Measurements from ENCODE around the gene TIMM44. TPM values are rescaled to one million over a fixed set of nuclear protein-coding genes. Genes with fewer than 3 reads are reported as not detected.

The TIMM44 gene
- total RNA-seq, 4 donors from 2014 or later = 53.9 to 168 (median 94.1) TPM

- Histone ChIP-seq H3K36me3 (peaks cover 0 to 35% of the 10 kb centered on the region in 2 donors), H3K4me3 (no peak overlapping the region), H3K27me3 (no peaks in the 10 kb centered on the region), H3K27ac (no peak overlapping the region), H3K9me3 (no peaks in the 10 kb centered on the region), H3K4me1 (no peaks in the 10 kb centered on the region)
- DNase-seq (no peak), ATAC-seq (no peak)
- intact Hi-C loops (cut with DNase I; ENCODE audit: low total_unique reads) (no loop called here), in situ Hi-C loops (cut with MboI; ENCODE audit: low sequenced_read_pairs in 4 of 4) (no loop called here)
- TF ChIP-seq POLR2A (IDR thresholded peaks at IDR 0.05) = no peak
- no peak for TF ChIP-seq CTCF (IDR thresholded peaks at IDR 0.05 in 4 of 5, conservative IDR thresholded peaks at IDR 0.05 in 1 of 5)
These were observed 15.7 kb upstream of the TIMM44 start for GRCh38 chr19:7959211-7959610.

- in situ Hi-C loops (cut with MboI; ENCODE audit: low sequenced_read_pairs in 4 of 4) = no loop called here
These were observed 12.2 kb upstream of the TIMM44 start for GRCh38 chr19:7955696-7956095.

GRCh38 chr19:7953576-7953975 is 10.1 kb upstream of the TIMM44 start:
- in situ Hi-C loops (cut with MboI; ENCODE audit: low sequenced_read_pairs in 4 of 4) = no loop called here
- peaks cover 14 to 17% of the 10 kb centered on the region in 2 donors for H3K4me1 ChIP-seq
- no peak overlapping the region for H3K4me3 ChIP-seq
- no peak for DNase-seq
- no peak for ATAC-seq
- H3K27me3 ChIP-seq = no peaks in the 10 kb centered on the region
- H3K9me3 ChIP-seq = no peaks in the 10 kb centered on the region
- TF ChIP-seq POLR2A (IDR thresholded peaks at IDR 0.05) (no peak), CTCF (IDR thresholded peaks at IDR 0.05 in 4 of 5, conservative IDR thresholded peaks at IDR 0.05 in 1 of 5) (no peak)
- intact Hi-C loops (cut with DNase I; ENCODE audit: low total_unique reads) = no loop called here
- no peak overlapping the region for H3K27ac ChIP-seq
- H3K36me3 ChIP-seq = no peaks in the 10 kb centered on the region

More at GRCh38 chr19:7955696-7956095, 12.2 kb upstream of the TIMM44 start:
- TF ChIP-seq POLR2A (IDR thresholded peaks at IDR 0.05) (no peak), CTCF (IDR thresholded peaks at IDR 0.05 in 4 of 5, conservative IDR thresholded peaks at IDR 0.05 in 1 of 5) (no peak)
- no peak for ATAC-seq
- H3K4me1 ChIP-seq = peaks cover 14 to 17% of the 10 kb centered on the region in 2 donors
- H3K27ac ChIP-seq = no peak overlapping the region
- peaks cover 0 to 5% of the 10 kb centered on the region in 2 donors for H3K36me3 ChIP-seq
- no peaks in the 10 kb centered on the region for H3K27me3 ChIP-seq
- no peak for DNase-seq
- intact Hi-C loops (cut with DNase I; ENCODE audit: low total_unique reads) = no loop called here
- no peaks in the 10 kb centered on the region for H3K9me3 ChIP-seq
- no peak overlapping the region for H3K4me3 ChIP-seq

- no peaks in the 10 kb centered on the region for H3K27me3 ChIP-seq
- H3K36me3 ChIP-seq = no peaks in the 10 kb centered on the region
- DNase-seq = no peak
- peaks cover 14 to 17% of the 10 kb centered on the region in 2 donors for H3K4me1 ChIP-seq
- H3K4me3 ChIP-seq = no peak overlapping the region
- intact Hi-C loops (cut with DNase I; ENCODE audit: low total_unique reads) (no loop called here), in situ Hi-C loops (cut with MboI; ENCODE audit: low sequenced_read_pairs in 4 of 4) (no loop called here)
- H3K27ac ChIP-seq = no peak overlapping the region
- no peaks in the 10 kb centered on the region for H3K9me3 ChIP-seq
- TF ChIP-seq POLR2A (IDR thresholded peaks at IDR 0.05) (no peak), CTCF (IDR thresholded peaks at IDR 0.05 in 4 of 5, conservative IDR thresholded peaks at IDR 0.05 in 1 of 5) (no peak)
- no peak for ATAC-seq
These were observed 9.6 kb upstream of the TIMM44 start for GRCh38 chr19:7953060-7953459.

- no peaks in the 10 kb centered on the region for H3K9me3 ChIP-seq
- TF ChIP-seq POLR2A (IDR thresholded peaks at IDR 0.05) (no peak), CTCF (IDR thresholded peaks at IDR 0.05 in 4 of 5, conservative IDR thresholded peaks at IDR 0.05 in 1 of 5) (no peak)
- no peak overlapping the region for H3K27ac ChIP-seq
- no peak for DNase-seq
- no peaks in the 10 kb centered on the region for H3K27me3 ChIP-seq
- H3K4me3 ChIP-seq = no peak overlapping the region
- ATAC-seq = no peak
- in situ Hi-C loops (cut with MboI; ENCODE audit: low sequenced_read_pairs in 4 of 4) = loop anchor here (5.0 to 10.0 kb wide), 3 partner anchors 54 to 307 kb away; no protein-coding TSS in a partner anchor
- H3K4me1 ChIP-seq = peaks cover 14 to 17% of the 10 kb centered on the region in 2 donors
- intact Hi-C loops (cut with DNase I; ENCODE audit: low total_unique reads) = loop anchor here (10.0 kb wide), 1 partner anchor 887 kb away; the partner anchor contains the start of genes MBD3L1 and ZNF558
- no peaks in the 10 kb centered on the region for H3K36me3 ChIP-seq
These were observed 4.5 kb upstream of the TIMM44 start for GRCh38 chr19:7947939-7948338.

Measured in gastrocnemius medialis (tissue), 4 donors.